HG02973 (cell line): ENCODE data around the gene RSPO3.
A peak's percentile ranks its signal among the peaks of the same experiment; 100 is the strongest.

ENCODE experiments used
- ATAC-seq: cut with Tn5 transposase; IDR thresholded peaks from one replicate; pipeline ENCODE4 v1.9.1; 2021; ENCODE audit warnings: moderate library complexity; ENCODE audit not compliant: unreplicated experiment

Gene RSPO3

GRCh38 chr6:127154509-127154908 lies 36.0 kb downstream of the RSPO3 start:
- no peak for ATAC-seq

GRCh38 chr6:127160484-127160883 lies 42.0 kb downstream of the RSPO3 start:
- no peak for ATAC-seq

GRCh38 chr6:127162836-127163235 lies 44.4 kb downstream of the RSPO3 start:
- ATAC-seq: no peak

- ATAC-seq: no peak
Measured at GRCh38 chr6:127164036-127164435, 45.6 kb downstream of the RSPO3 start.

- ATAC-seq: no peak
Measured at GRCh38 chr6:127164565-127164964, 46.1 kb downstream of the RSPO3 start.

GRCh38 chr6:127173156-127173940 lies 54.9 kb downstream of the RSPO3 start:
- no peak for ATAC-seq

- ATAC-seq: no peak
Measured at GRCh38 chr6:127176146-127176545, 57.7 kb downstream of the RSPO3 start.

- no peak for ATAC-seq
Measured at GRCh38 chr6:127177030-127177922, 58.8 kb downstream of the RSPO3 start.

- ATAC-seq: peak; percentile 61
Measured at GRCh38 chr6:127177923-127178231, 59.4 kb downstream of the RSPO3 start.

- ATAC-seq: no peak
Measured at GRCh38 chr6:127178746-127179145, 60.3 kb downstream of the RSPO3 start.

GRCh38 chr6:127180426-127180825 lies 62.0 kb downstream of the RSPO3 start:
- ATAC-seq: no peak

GRCh38 chr6:127182501-127182900 lies 64.0 kb downstream of the RSPO3 start:
- no peak for ATAC-seq

- no peak for ATAC-seq
Measured at GRCh38 chr6:127185437-127185995, 67.0 kb downstream of the RSPO3 start.

- peak; percentile 84 for ATAC-seq
Measured at GRCh38 chr6:127186889-127187288, 68.4 kb downstream of the RSPO3 start.

- ATAC-seq: no peak
Measured at GRCh38 chr6:127188744-127189143, 70.3 kb downstream of the RSPO3 start.

- ATAC-seq: no peak
Measured at GRCh38 chr6:127190552-127190951, 72.1 kb downstream of the RSPO3 start.

- no peak for ATAC-seq
Measured at GRCh38 chr6:127191716-127192115, 73.2 kb downstream of the RSPO3 start.

- no peak for ATAC-seq
Measured at GRCh38 chr6:127192911-127193541, 74.6 kb downstream of the RSPO3 start.

- ATAC-seq: no peak
Measured at GRCh38 chr6:127195833-127196232, 77.4 kb downstream of the RSPO3 start.

GRCh38 chr6:127198549-127198948 lies 80.1 kb downstream of the RSPO3 start:
- ATAC-seq: no peak

GRCh38 chr6:127199470-127199869 lies 81.0 kb downstream of the RSPO3 start:
- no peak for ATAC-seq
